Stomach (tissue), 4 donors: Measurements from ENCODE around the gene NDST1.

Experiments used
- EP300 ChIP-seq: sonication (generic); formaldehyde crosslinking; IDR thresholded peaks from one replicate; pipeline ENCODE4 v1.6.1; 2017; ENCODE audit warnings: antibody characterized with exemption
- POLR2AphosphoS5 ChIP-seq, 3 donors: sonication (generic); formaldehyde crosslinking; IDR thresholded peaks; one replicate each; pipeline ENCODE4 v1.6.1; 2016; ENCODE audit warnings: antibody characterized with exemption in 3 of 3

GRCh38 chr5:150492621-150493020 lies 15.3 kb upstream of the NDST1 start:
- TF ChIP-seq POLR2AphosphoS5 (IDR thresholded peaks at IDR 0.05): no peak
- no peak for TF ChIP-seq EP300
